ENCODE data around the gene UBE2U.
"Not testable (repeated sequence)": the region's sequence is repeated elsewhere in the genome, so short reads cannot be mapped to it uniquely, and the experiment has no call there.

Gene UBE2U

DNA sequence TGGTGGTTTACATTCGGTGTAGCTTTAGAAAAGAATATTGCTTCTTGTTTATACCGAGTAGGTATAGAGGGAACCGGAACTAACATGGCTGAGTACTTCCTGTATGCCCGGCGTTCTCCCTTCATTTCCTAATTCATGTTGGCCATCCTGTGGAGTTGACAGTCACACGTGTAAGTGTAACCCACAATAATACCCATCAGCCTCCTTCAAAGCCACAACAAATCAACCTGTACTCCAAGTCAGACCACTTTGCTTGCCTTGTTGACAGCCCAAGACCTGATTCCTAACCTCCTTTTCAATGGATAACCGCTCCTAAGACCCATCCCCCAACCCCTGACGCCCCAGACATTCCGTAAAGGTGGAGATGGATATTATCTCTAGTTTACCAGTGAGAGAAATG lies 42.1 kb downstream of the UBE2U start:
- WGBS, 2 donors (ENCODE audit: extremely low coverage in 2 of 2, insufficient read length in 2 of 2, insufficient replicate concordance in 1 of 2): no CpG with 5 or more reads among the region's 9 CpGs
- DNase-seq (ENCODE audit: low spot score): no peak

GRCh38 chr1:64246294-64246917 lies 43.0 kb downstream of the UBE2U start:
- H3K36me3 ChIP-seq (replicated peaks in 1 of 2; ENCODE audit: control insufficient read depth in 2 of 2, insufficient read depth in 2 of 2, low read length in 2 of 2): no peaks in the 10 kb centered on the region
- H3K9me3 ChIP-seq (replicated peaks in 1 of 2; ENCODE audit: control insufficient read depth in 2 of 2, insufficient read depth in 1 of 2, low read depth in 1 of 2, low read length in 2 of 2): no peaks in the 10 kb centered on the region
- H2BK15ac ChIP-seq (ENCODE audit: low read length): no peak overlapping the region
- peaks cover 2 to 3% of the 10 kb centered on the region in 2 donors for H3K4me1 ChIP-seq (ENCODE audit: control insufficient read depth in 2 of 2, insufficient read depth in 1 of 2, low read depth in 1 of 2, low read length in 2 of 2)
- H3K18ac ChIP-seq (ENCODE audit: low read length): no peak overlapping the region
- no peak overlapping the region for H2BK12ac ChIP-seq (ENCODE audit: low read length)
- H3K4me2 ChIP-seq (ENCODE audit: insufficient read depth, low read length, poor library complexity, severe bottlenecking): no peak overlapping the region
- peaks cover 0 to 9% (median 0%) of the 10 kb centered on the region in 3 experiments for H3K27me3 ChIP-seq (ENCODE audit: control insufficient read depth in 3 of 3, insufficient read depth in 3 of 3, low read depth in 1 of 3, low read length in 3 of 3)
- H2BK5ac ChIP-seq (ENCODE audit: low read length): no peak overlapping the region
- no peak overlapping the region for H3K9ac ChIP-seq (ENCODE audit: low read depth, low read length, poor library complexity)
- H4K91ac ChIP-seq (ENCODE audit: low read depth, low read length, poor library complexity): no peak overlapping the region
- H2BK120ac ChIP-seq (ENCODE audit: low read depth, low read length): no peak overlapping the region
- no peak overlapping the region for H3K4me3 ChIP-seq (ENCODE audit: low read length in 2 of 2)
- H3K23ac ChIP-seq (ENCODE audit: low read depth, low read length, poor library complexity): no peak overlapping the region
- H3K79me1 ChIP-seq (ENCODE audit: low read depth, low read length): no peaks in the 10 kb centered on the region
- peak; percentile 31 for DNase-seq (ENCODE audit: low spot score)
- H2AK5ac ChIP-seq (ENCODE audit: low read depth, low read length): no peak overlapping the region
- H3K4ac ChIP-seq (ENCODE audit: low read length): no peak overlapping the region
- peak overlapping the region; percentile 33 for H2AFZ ChIP-seq (ENCODE audit: low read length)
- no peak overlapping the region for H3K14ac ChIP-seq (ENCODE audit: low read length)
- H4K8ac ChIP-seq (ENCODE audit: low read depth, low read length): no peak overlapping the region
- WGBS, 2 donors (ENCODE audit: extremely low coverage in 2 of 2, insufficient read length in 2 of 2, insufficient replicate concordance in 1 of 2): no CpG with 5 or more reads among the region's 4 CpGs
- H3K27ac ChIP-seq (replicated peaks; ENCODE audit: low read length): no peak overlapping the region

More for the DNA sequence above, 42.1 kb downstream of the UBE2U start:
- no peak overlapping the region for H2BK120ac ChIP-seq (ENCODE audit: low read depth, low read length)
- H3K14ac ChIP-seq (ENCODE audit: low read length): no peak overlapping the region
- no peaks in the 10 kb centered on the region for H3K9me3 ChIP-seq (replicated peaks in 1 of 2; ENCODE audit: control insufficient read depth in 2 of 2, insufficient read depth in 1 of 2, low read depth in 1 of 2, low read length in 2 of 2)
- no peak overlapping the region for H3K4me3 ChIP-seq (ENCODE audit: low read length in 2 of 2)
- no peak overlapping the region for H3K18ac ChIP-seq (ENCODE audit: low read length)
- no peaks in the 10 kb centered on the region for H3K36me3 ChIP-seq (replicated peaks in 1 of 2; ENCODE audit: control insufficient read depth in 2 of 2, insufficient read depth in 2 of 2, low read length in 2 of 2)
- no peak overlapping the region for H2BK12ac ChIP-seq (ENCODE audit: low read length)
- H4K8ac ChIP-seq (ENCODE audit: low read depth, low read length): no peak overlapping the region
- no peak overlapping the region for H3K23ac ChIP-seq (ENCODE audit: low read depth, low read length, poor library complexity)
- no peak overlapping the region for H2BK5ac ChIP-seq (ENCODE audit: low read length)
- H3K4ac ChIP-seq (ENCODE audit: low read length): no peak overlapping the region
- no peaks in the 10 kb centered on the region for H3K79me1 ChIP-seq (ENCODE audit: low read depth, low read length)
- H3K4me2 ChIP-seq (ENCODE audit: insufficient read depth, low read length, poor library complexity, severe bottlenecking): no peak overlapping the region
- H2AFZ ChIP-seq (ENCODE audit: low read length): peak overlapping the region; percentile 82
- no peak overlapping the region for H4K91ac ChIP-seq (ENCODE audit: low read depth, low read length, poor library complexity)
- H3K9ac ChIP-seq (ENCODE audit: low read depth, low read length, poor library complexity): no peak overlapping the region
- no peak overlapping the region for H2AK5ac ChIP-seq (ENCODE audit: low read depth, low read length)
- H3K4me1 ChIP-seq (ENCODE audit: control insufficient read depth in 2 of 2, insufficient read depth in 1 of 2, low read depth in 1 of 2, low read length in 2 of 2): peaks cover 2 to 3% of the 10 kb centered on the region in 2 donors
- H3K27ac ChIP-seq (replicated peaks; ENCODE audit: low read length): no peak overlapping the region
- peaks cover 0 to 9% (median 0%) of the 10 kb centered on the region in 3 experiments for H3K27me3 ChIP-seq (ENCODE audit: control insufficient read depth in 3 of 3, insufficient read depth in 3 of 3, low read depth in 1 of 3, low read length in 3 of 3)
- no peak overlapping the region for H2BK15ac ChIP-seq (ENCODE audit: low read length)

- no CpG with 5 or more reads among the region's 5 CpGs for WGBS, 2 donors (ENCODE audit: extremely low coverage in 2 of 2, insufficient read length in 2 of 2, insufficient replicate concordance in 1 of 2)
- H3K27me3 ChIP-seq (ENCODE audit: control insufficient read depth in 3 of 3, insufficient read depth in 3 of 3, low read depth in 1 of 3, low read length in 3 of 3): peaks cover 0 to 9% (median 0%) of the 10 kb centered on the region in 3 experiments
- H3K27ac ChIP-seq (replicated peaks; ENCODE audit: low read length): no peak overlapping the region
- H3K4me3 ChIP-seq (ENCODE audit: low read length in 2 of 2): no peak overlapping the region
- no peaks in the 10 kb centered on the region for H3K79me1 ChIP-seq (ENCODE audit: low read depth, low read length)
- H2AFZ ChIP-seq (ENCODE audit: low read length): no peak overlapping the region
- no peak overlapping the region for H4K8ac ChIP-seq (ENCODE audit: low read depth, low read length)
- H3K4ac ChIP-seq (ENCODE audit: low read length): no peak overlapping the region
- no peak overlapping the region for H2BK120ac ChIP-seq (ENCODE audit: low read depth, low read length)
- no peak overlapping the region for H2BK5ac ChIP-seq (ENCODE audit: low read length)
- H3K9ac ChIP-seq (ENCODE audit: low read depth, low read length, poor library complexity): no peak overlapping the region
- no peak overlapping the region for H3K4me2 ChIP-seq (ENCODE audit: insufficient read depth, low read length, poor library complexity, severe bottlenecking)
- H2BK12ac ChIP-seq (ENCODE audit: low read length): no peak overlapping the region
- no peak overlapping the region for H3K18ac ChIP-seq (ENCODE audit: low read length)
- DNase-seq (ENCODE audit: low spot score): no peak
- no peak overlapping the region for H3K23ac ChIP-seq (ENCODE audit: low read depth, low read length, poor library complexity)
- no peak overlapping the region for H2AK5ac ChIP-seq (ENCODE audit: low read depth, low read length)
- peaks cover 2 to 3% of the 10 kb centered on the region in 2 donors for H3K4me1 ChIP-seq (ENCODE audit: control insufficient read depth in 2 of 2, insufficient read depth in 1 of 2, low read depth in 1 of 2, low read length in 2 of 2)
- H3K14ac ChIP-seq (ENCODE audit: low read length): no peak overlapping the region
- H2BK15ac ChIP-seq (ENCODE audit: low read length): no peak overlapping the region
- H3K9me3 ChIP-seq (replicated peaks in 1 of 2; ENCODE audit: control insufficient read depth in 2 of 2, insufficient read depth in 1 of 2, low read depth in 1 of 2, low read length in 2 of 2): no peaks in the 10 kb centered on the region
- H3K36me3 ChIP-seq (replicated peaks in 1 of 2; ENCODE audit: control insufficient read depth in 2 of 2, insufficient read depth in 2 of 2, low read length in 2 of 2): no peaks in the 10 kb centered on the region
- no peak overlapping the region for H4K91ac ChIP-seq (ENCODE audit: low read depth, low read length, poor library complexity)
Measured at GRCh38 chr1:64248065-64248464, 44.6 kb downstream of the UBE2U start.

DNA sequence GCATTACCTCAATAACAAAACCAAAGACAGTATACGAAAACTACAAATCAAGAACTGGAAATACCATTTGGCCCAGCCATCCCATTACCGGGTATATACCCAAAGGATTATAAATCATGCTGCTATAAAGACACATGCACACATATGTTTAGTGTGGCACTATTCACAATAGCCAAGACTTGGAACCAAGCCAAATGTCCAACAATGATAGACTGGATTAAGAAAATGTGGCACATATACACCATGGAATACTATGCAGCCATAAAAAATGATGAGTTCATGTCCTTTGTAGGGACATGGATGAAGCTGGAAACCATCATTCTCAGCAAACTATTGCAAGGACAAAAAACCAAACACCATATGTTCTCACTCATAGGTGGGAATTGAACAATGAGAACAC lies 47.0 kb downstream of the UBE2U start:
- not testable (repeated sequence) for H2AFZ ChIP-seq (ENCODE audit: low read length); H3K4ac ChIP-seq (ENCODE audit: low read length); H3K79me1 ChIP-seq (ENCODE audit: low read depth, low read length); H4K8ac ChIP-seq (ENCODE audit: low read depth, low read length); H2BK15ac ChIP-seq (ENCODE audit: low read length); H3K4me3 ChIP-seq (ENCODE audit: low read length in 2 of 2); H2AK5ac ChIP-seq (ENCODE audit: low read depth, low read length); DNase-seq (ENCODE audit: low spot score); H3K9ac ChIP-seq (ENCODE audit: low read depth, low read length, poor library complexity); H2BK5ac ChIP-seq (ENCODE audit: low read length); H3K9me3 ChIP-seq (replicated peaks in 1 of 2; ENCODE audit: control insufficient read depth in 2 of 2, insufficient read depth in 1 of 2, low read depth in 1 of 2, low read length in 2 of 2); H2BK120ac ChIP-seq (ENCODE audit: low read depth, low read length); H3K23ac ChIP-seq (ENCODE audit: low read depth, low read length, poor library complexity); H3K14ac ChIP-seq (ENCODE audit: low read length); H3K18ac ChIP-seq (ENCODE audit: low read length); H2BK12ac ChIP-seq (ENCODE audit: low read length); H3K27me3 ChIP-seq (ENCODE audit: control insufficient read depth in 3 of 3, insufficient read depth in 3 of 3, low read depth in 1 of 3, low read length in 3 of 3); H3K27ac ChIP-seq (replicated peaks; ENCODE audit: low read length); H4K91ac ChIP-seq (ENCODE audit: low read depth, low read length, poor library complexity); H3K4me1 ChIP-seq (ENCODE audit: control insufficient read depth in 2 of 2, insufficient read depth in 1 of 2, low read depth in 1 of 2, low read length in 2 of 2); H3K36me3 ChIP-seq (replicated peaks in 1 of 2; ENCODE audit: control insufficient read depth in 2 of 2, insufficient read depth in 2 of 2, low read length in 2 of 2); H3K4me2 ChIP-seq (ENCODE audit: insufficient read depth, low read length, poor library complexity, severe bottlenecking)
- no CpG with 5 or more reads among the region's 2 CpGs for WGBS, 2 donors (ENCODE audit: extremely low coverage in 2 of 2, insufficient read length in 2 of 2, insufficient replicate concordance in 1 of 2)
